ENCODE data around the gene FLYWCH2.

The FLYWCH2 gene

GRCh38 chr16:2856686-2857450 lies 26.1 kb upstream of the FLYWCH2 start:
- ChIA-PET POLR2A (interaction anchor here (0.6 to 0.9 kb wide), 2 partner anchors 17 to 78 kb away, joined by 3 to 4 read pairs; no protein-coding TSS in a partner anchor), CTCF (interaction anchor here (0.6 to 0.7 kb wide), 2 partner anchors 23 to 1040 kb away, joined by 4 to 5 read pairs; no protein-coding TSS in a partner anchor)
- H3K27ac ChIP-seq (ENCODE audit: extremely low read depth, low read depth, low read length) = no peak overlapping the region
- no peaks in the 10 kb centered on the region for H3K4me1 ChIP-seq (ENCODE audit: control insufficient read depth, insufficient read depth, low read length)
- TF ChIP-seq ZBTB7A (tag by site-specific recombination; IDR thresholded peaks at IDR 0.05; ENCODE audit: low read depth) = 0 out of 2 replicates have a peak, but pooled peaks have one; percentile 3
- TF ChIP-seq AEBP2 (tag by site-specific recombination; IDR thresholded peaks at IDR 0.05; ENCODE audit: borderline replicate concordance) = no peak
- no peak for TF ChIP-seq ZNF214 (tag by site-specific recombination; IDR thresholded peaks at IDR 0.05; ENCODE audit: borderline replicate concordance)
- 0 out of 2 replicates have a peak, but pooled peaks have one; percentile 6 for TF ChIP-seq ZNF366 (tag by site-specific recombination; conservative IDR thresholded peaks at IDR 0.05)
- no peak for TF ChIP-seq KLF17 (tag by site-specific recombination; IDR thresholded peaks at IDR 0.05)
- TF ChIP-seq SP7 (tag by site-specific recombination; IDR thresholded peaks at IDR 0.05) = no peak
- no peak overlapping the region for H3K4me3 ChIP-seq (ENCODE audit: low read depth, low read length)
- no peaks in the 10 kb centered on the region for H3K9me3 ChIP-seq (ENCODE audit: control insufficient read depth, insufficient read depth, low read depth, low read length)
- no peaks in the 10 kb centered on the region for H3K36me3 ChIP-seq (ENCODE audit: control insufficient read depth in 2 of 2, insufficient read depth in 1 of 2, low read length in 2 of 2)

GRCh38 chr16:2857451-2858244 lies 25.4 kb upstream of the FLYWCH2 start, which contains the start of gene PRSS22:
Gene PRSS22 (minus strand): TSS chr16:2858170. CDS start chr16:2858104, 66 bp downstream.
- ChIA-PET CTCF (interaction anchor here (0.9 kb wide), 2 partner anchors 15 to 83 kb away, joined by 3 read pairs; no protein-coding TSS in a partner anchor), POLR2A (no interaction called here)
- Histone ChIP-seq H3K9me3 (ENCODE audit: control insufficient read depth, insufficient read depth, low read depth, low read length) (no peaks in the 10 kb centered on the region), H3K27ac (ENCODE audit: extremely low read depth, low read depth, low read length) (no peak within 1 kb of the TSS), H3K4me1 (ENCODE audit: control insufficient read depth, insufficient read depth, low read length) (no peaks in the 10 kb centered on the region), H3K36me3 (ENCODE audit: control insufficient read depth in 2 of 2, insufficient read depth in 1 of 2, low read length in 2 of 2) (no peaks in the 10 kb centered on the region), H3K4me3 (ENCODE audit: low read depth, low read length) (no peak within 1 kb of the TSS)
- TF ChIP-seq HIC1 (tag by site-specific recombination; IDR thresholded peaks at IDR 0.05) (no peak), ZNF112 (tag by site-specific recombination; IDR thresholded peaks at IDR 0.05) (no peak), ZNF184 (tag by site-specific recombination; IDR thresholded peaks at IDR 0.05) (no peak), SETDB1 (IDR thresholded peaks at IDR 0.05; ENCODE audit: insufficient read length, low read length) (no peak), HOXC10 (CRISPR knock-in tag; IDR thresholded peaks at IDR 0.05) (no peak), ZNF114 (tag by site-specific recombination; IDR thresholded peaks at IDR 0.05) (no peak), ZBTB17 (tag by site-specific recombination; IDR thresholded peaks at IDR 0.05) (no peak), EGR2 (tag by site-specific recombination; IDR thresholded peaks at IDR 0.05; ENCODE audit: low read depth) (peak; percentile 46), ZNF664 (tag by site-specific recombination; IDR thresholded peaks at IDR 0.05) (no peak), ZNF302 (tag by site-specific recombination; IDR thresholded peaks at IDR 0.05; ENCODE audit: low read depth) (no peak), ZNF692 (tag by site-specific recombination; IDR thresholded peaks at IDR 0.05) (no peak), HOXD13 (CRISPR knock-in tag; IDR thresholded peaks at IDR 0.05; ENCODE audit: borderline replicate concordance) (no peak), ZNF133 (tag by site-specific recombination; IDR thresholded peaks at IDR 0.05) (no peak), ZNF768 (tag by site-specific recombination; IDR thresholded peaks at IDR 0.05) (no peak), ZBTB21 (tag by site-specific recombination; IDR thresholded peaks at IDR 0.05) (no peak), ZNF785 (tag by site-specific recombination; IDR thresholded peaks at IDR 0.05) (no peak), ZBTB1 (tag by site-specific recombination; IDR thresholded peaks at IDR 0.05) (no peak), ZNF549 (tag by site-specific recombination; IDR thresholded peaks at IDR 0.05) (no peak), ZNF354C (tag by site-specific recombination; IDR thresholded peaks at IDR 0.05; ENCODE audit: borderline replicate concordance, low read depth) (no peak), ZNF600 (tag by site-specific recombination; IDR thresholded peaks at IDR 0.05) (0 out of 2 replicates have a peak, but pooled peaks have one; percentile 35)

Data from HEK293 (cell line).